ENCODE results near the gene RNF186. TPM values are rescaled to one million over a fixed set of nuclear protein-coding genes. Genes with fewer than 3 reads are reported as not detected.

Gene RNF186
- not detected for total RNA-seq
- total RNA-seq (2013) = not detected
- 0 reads per million in 29 experiments for total RNA-seq

- Mint-ChIP-seq H3K4me1 (no peaks in the 10 kb centered on the region), H3K36me3 (no peaks in the 10 kb centered on the region), H3K27me3 (peaks cover 0 to 12% of the 10 kb centered on the region in 2 donors), H3K27ac (no peak within 1 kb of the TSS), H3K9me3 (no peaks in the 10 kb centered on the region), H3K4me3 (no peak within 1 kb of the TSS)
- no peaks in the 10 kb centered on the region for H3K4me1 ChIP-seq (ENCODE audit: control insufficient read depth in 1 of 2, extremely low read depth in 1 of 2, insufficient read depth in 2 of 2, low read length in 2 of 2)
- DNase-seq (no peak), ATAC-seq (replicated peaks in 1 of 4) (no peak)
- 87% methylated on average over 19 of the region's 22 CpGs for WGBS (ENCODE audit: insufficient coverage)
- no peak within 1 kb of the TSS for H3K27ac ChIP-seq (ENCODE audit: low read length)
- peaks cover 0 to 13% of the 10 kb centered on the region in 2 experiments for H3K27me3 ChIP-seq (replicated peaks in 1 of 2; ENCODE audit: control insufficient read depth in 2 of 2, extremely low read depth in 1 of 2, insufficient read depth in 2 of 2, low read length in 1 of 2)
- H3K9me3 ChIP-seq = no peaks in the 10 kb centered on the region
- H3K36me3 ChIP-seq (ENCODE audit: control insufficient read depth in 2 of 2, extremely low read depth in 1 of 2, insufficient read depth in 1 of 2, low read length in 1 of 2) = no peaks in the 10 kb centered on the region
- CTCF ChIA-PET = no interaction called here
- POLR2A ChIA-PET = no interaction called here
- no peak within 1 kb of the TSS for H3K4me3 ChIP-seq (ENCODE audit: control insufficient read depth in 1 of 2, extremely low read depth in 1 of 2, low read length in 1 of 2)
Measured at GRCh38 chr1:19814681-19815503, at the start of gene RNF186. RNF186 (minus strand) TSS chr1:19815283; CDS start chr1:19815101, 182 bp downstream.

- ATAC-seq (replicated peaks in 1 of 4) (no peak), DNase-seq (no peak)
- Histone ChIP-seq H3K27me3 (replicated peaks in 1 of 2; ENCODE audit: control insufficient read depth in 2 of 2, extremely low read depth in 1 of 2, insufficient read depth in 2 of 2, low read length in 1 of 2) (peaks cover 4 to 18% of the 10 kb centered on the region in 2 experiments), H3K36me3 (ENCODE audit: control insufficient read depth in 2 of 2, extremely low read depth in 1 of 2, insufficient read depth in 1 of 2, low read length in 1 of 2) (no peaks in the 10 kb centered on the region), H3K4me3 (ENCODE audit: control insufficient read depth in 1 of 2, extremely low read depth in 1 of 2, low read length in 1 of 2) (no peak overlapping the region), H3K9me3 (no peaks in the 10 kb centered on the region), H3K27ac (ENCODE audit: low read length) (no peak overlapping the region), H3K4me1 (ENCODE audit: control insufficient read depth in 1 of 2, extremely low read depth in 1 of 2, insufficient read depth in 2 of 2, low read length in 2 of 2) (no peaks in the 10 kb centered on the region)
- Mint-ChIP-seq H3K4me3 (no peak overlapping the region), H3K36me3 (no peaks in the 10 kb centered on the region), H3K9me3 (peaks cover 0 to 14% (median 5%) of the 10 kb centered on the region in 3 donors), H3K27ac (no peak overlapping the region), H3K27me3 (peaks cover 42% of the 10 kb centered on the region in 2 donors), H3K4me1 (no peaks in the 10 kb centered on the region)
- WGBS (ENCODE audit: insufficient coverage) = no CpG with 5 or more reads among the region's 1 CpG
- ChIA-PET POLR2A (no interaction called here), CTCF (no interaction called here)
Measured at GRCh38 chr1:19864570-19865160, 49.6 kb upstream of the RNF186 start.

- Mint-ChIP-seq H3K4me3 (no peak overlapping the region), H3K27ac (no peak overlapping the region), H3K36me3 (no peaks in the 10 kb centered on the region), H3K27me3 (peaks cover 40 to 43% of the 10 kb centered on the region in 2 donors), H3K9me3 (peaks cover 0 to 14% (median 5%) of the 10 kb centered on the region in 3 donors), H3K4me1 (no peaks in the 10 kb centered on the region)
- Histone ChIP-seq H3K4me3 (ENCODE audit: control insufficient read depth in 1 of 2, extremely low read depth in 1 of 2, low read length in 1 of 2) (no peak overlapping the region), H3K27me3 (replicated peaks in 1 of 2; ENCODE audit: control insufficient read depth in 2 of 2, extremely low read depth in 1 of 2, insufficient read depth in 2 of 2, low read length in 1 of 2) (peaks cover 4 to 22% of the 10 kb centered on the region in 2 experiments), H3K27ac (ENCODE audit: low read length) (no peak overlapping the region), H3K36me3 (ENCODE audit: control insufficient read depth in 2 of 2, extremely low read depth in 1 of 2, insufficient read depth in 1 of 2, low read length in 1 of 2) (no peaks in the 10 kb centered on the region), H3K9me3 (no peaks in the 10 kb centered on the region), H3K4me1 (ENCODE audit: control insufficient read depth in 1 of 2, extremely low read depth in 1 of 2, insufficient read depth in 2 of 2, low read length in 2 of 2) (no peaks in the 10 kb centered on the region)
- POLR2A ChIA-PET = no interaction called here
- WGBS (ENCODE audit: insufficient coverage) = 86% methylated on average over 1 of the region's 3 CpGs
- DNase-seq = no peak
- CTCF ChIA-PET = no interaction called here
- ATAC-seq (replicated peaks in 1 of 4) = no peak
Measured at GRCh38 chr1:19862944-19863343, 47.9 kb upstream of the RNF186 start.

- DNase-seq (no peak), ATAC-seq (replicated peaks in 1 of 4) (no peak)
- no peaks in the 10 kb centered on the region for H3K4me1 ChIP-seq (ENCODE audit: control insufficient read depth in 1 of 2, extremely low read depth in 1 of 2, insufficient read depth in 2 of 2, low read length in 2 of 2)
- H3K27ac Mint-ChIP-seq = no peak overlapping the region
- peaks cover 39% of the 10 kb centered on the region in 2 donors for H3K27me3 Mint-ChIP-seq
- no peak overlapping the region for H3K4me3 Mint-ChIP-seq
- no peaks in the 10 kb centered on the region for H3K36me3 Mint-ChIP-seq
- peaks cover 2 to 19% of the 10 kb centered on the region in 2 experiments for H3K27me3 ChIP-seq (replicated peaks in 1 of 2; ENCODE audit: control insufficient read depth in 2 of 2, extremely low read depth in 1 of 2, insufficient read depth in 2 of 2, low read length in 1 of 2)
- WGBS (ENCODE audit: insufficient coverage) = 100% methylated on average over 1 of the region's 1 CpG
- H3K4me1 Mint-ChIP-seq = no peaks in the 10 kb centered on the region
- H3K4me3 ChIP-seq (ENCODE audit: control insufficient read depth in 1 of 2, extremely low read depth in 1 of 2, low read length in 1 of 2) = no peak overlapping the region
- POLR2A ChIA-PET = no interaction called here
- H3K9me3 Mint-ChIP-seq = peaks cover 0 to 14% (median 5%) of the 10 kb centered on the region in 3 donors
- H3K36me3 ChIP-seq (ENCODE audit: control insufficient read depth in 2 of 2, extremely low read depth in 1 of 2, insufficient read depth in 1 of 2, low read length in 1 of 2) = no peaks in the 10 kb centered on the region
- H3K27ac ChIP-seq (ENCODE audit: low read length) = no peak overlapping the region
- no peaks in the 10 kb centered on the region for H3K9me3 ChIP-seq
- CTCF ChIA-PET = interaction anchor here in 1 of 2 donors (0.6 kb wide), 1 partner anchor 651 kb away, joined by 4 read pairs; no protein-coding TSS in a partner anchor
Measured at GRCh38 chr1:19861842-19862530, 46.9 kb upstream of the RNF186 start.

- ChIA-PET POLR2A (no interaction called here), CTCF (no interaction called here)
Measured at GRCh38 chr1:19861034-19861433, 46.0 kb upstream of the RNF186 start.

GRCh38 chr1:19860418-19860817 is 45.3 kb upstream of the RNF186 start:
- H3K9me3 Mint-ChIP-seq = peaks cover 0 to 14% (median 5%) of the 10 kb centered on the region in 3 donors
- H3K36me3 Mint-ChIP-seq = no peaks in the 10 kb centered on the region
- no peaks in the 10 kb centered on the region for H3K4me1 Mint-ChIP-seq
- peaks cover 2 to 21% of the 10 kb centered on the region in 2 experiments for H3K27me3 ChIP-seq (replicated peaks in 1 of 2; ENCODE audit: control insufficient read depth in 2 of 2, extremely low read depth in 1 of 2, insufficient read depth in 2 of 2, low read length in 1 of 2)
- no peak overlapping the region for H3K4me3 ChIP-seq (ENCODE audit: control insufficient read depth in 1 of 2, extremely low read depth in 1 of 2, low read length in 1 of 2)
- H3K9me3 ChIP-seq = no peaks in the 10 kb centered on the region
- no peak overlapping the region for H3K27ac Mint-ChIP-seq
- 33% methylated on average over 1 of the region's 2 CpGs for WGBS (ENCODE audit: insufficient coverage)
- DNase-seq (no peak), ATAC-seq (replicated peaks in 1 of 4) (no peak)
- ChIA-PET CTCF (no interaction called here), POLR2A (no interaction called here)
- no peak overlapping the region for H3K4me3 Mint-ChIP-seq
- no peaks in the 10 kb centered on the region for H3K4me1 ChIP-seq (ENCODE audit: control insufficient read depth in 1 of 2, extremely low read depth in 1 of 2, insufficient read depth in 2 of 2, low read length in 2 of 2)
- H3K27me3 Mint-ChIP-seq = peaks cover 31 to 32% of the 10 kb centered on the region in 2 donors
- H3K27ac ChIP-seq (ENCODE audit: low read length) = no peak overlapping the region
- no peaks in the 10 kb centered on the region for H3K36me3 ChIP-seq (ENCODE audit: control insufficient read depth in 2 of 2, extremely low read depth in 1 of 2, insufficient read depth in 1 of 2, low read length in 1 of 2)

More at GRCh38 chr1:19861034-19861433, 46.0 kb upstream of the RNF186 start:
- no peaks in the 10 kb centered on the region for H3K36me3 Mint-ChIP-seq
- H3K27ac Mint-ChIP-seq = no peak overlapping the region
- H3K4me1 Mint-ChIP-seq = no peaks in the 10 kb centered on the region
- DNase-seq (no peak), ATAC-seq (replicated peaks in 1 of 4) (no peak)
- Histone ChIP-seq H3K27ac (ENCODE audit: low read length) (no peak overlapping the region), H3K36me3 (ENCODE audit: control insufficient read depth in 2 of 2, extremely low read depth in 1 of 2, insufficient read depth in 1 of 2, low read length in 1 of 2) (no peaks in the 10 kb centered on the region), H3K9me3 (no peaks in the 10 kb centered on the region), H3K4me3 (ENCODE audit: control insufficient read depth in 1 of 2, extremely low read depth in 1 of 2, low read length in 1 of 2) (no peak overlapping the region), H3K27me3 (replicated peaks in 1 of 2; ENCODE audit: control insufficient read depth in 2 of 2, extremely low read depth in 1 of 2, insufficient read depth in 2 of 2, low read length in 1 of 2) (peaks cover 2 to 21% of the 10 kb centered on the region in 2 experiments), H3K4me1 (ENCODE audit: control insufficient read depth in 1 of 2, extremely low read depth in 1 of 2, insufficient read depth in 2 of 2, low read length in 2 of 2) (no peaks in the 10 kb centered on the region)
- WGBS (ENCODE audit: insufficient coverage) = 89% methylated on average over 1 of the region's 2 CpGs
- peaks cover 0 to 14% (median 5%) of the 10 kb centered on the region in 3 donors for H3K9me3 Mint-ChIP-seq
- peaks cover 31 to 35% of the 10 kb centered on the region in 2 donors for H3K27me3 Mint-ChIP-seq
- no peak overlapping the region for H3K4me3 Mint-ChIP-seq
